Measurements from ENCODE around the gene TRABD2B.

The TRABD2B gene

DNA sequence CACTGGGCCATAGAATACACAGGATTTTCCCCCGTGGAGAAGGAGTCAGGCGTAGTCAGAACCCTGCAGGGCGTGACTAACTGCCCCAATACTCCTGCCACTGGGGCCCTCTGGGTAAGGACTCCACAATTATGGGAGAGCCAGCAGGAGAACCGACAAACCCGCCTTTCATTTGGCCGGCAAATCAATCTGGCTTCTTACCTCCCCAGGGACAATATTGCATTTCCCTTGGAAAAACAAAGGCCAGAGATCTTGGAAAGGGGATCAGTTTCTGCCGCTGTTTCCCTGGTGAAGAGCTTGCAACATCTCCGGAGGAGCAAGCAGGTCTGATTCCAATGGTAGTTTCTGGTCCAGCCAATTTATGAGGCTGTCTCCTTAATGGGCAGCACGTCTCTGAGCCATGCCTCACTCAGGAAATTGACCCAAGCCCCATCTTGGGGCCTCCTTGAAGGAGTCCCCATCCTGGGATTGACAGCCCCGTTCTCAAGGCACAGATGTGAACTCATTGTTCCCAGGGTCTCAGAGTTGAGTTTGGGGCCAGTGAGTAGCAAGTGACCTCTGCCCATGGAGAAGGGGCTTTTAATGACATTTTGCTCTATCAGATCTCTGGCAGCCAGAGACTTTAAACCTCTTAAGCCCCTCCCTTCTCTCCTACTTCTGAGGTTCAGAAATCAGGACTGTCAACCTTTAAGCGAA is 4.3 kb downstream of the TRABD2B start:
- DNase-seq (ENCODE audit: low spot score): peak; percentile 23

DNA sequence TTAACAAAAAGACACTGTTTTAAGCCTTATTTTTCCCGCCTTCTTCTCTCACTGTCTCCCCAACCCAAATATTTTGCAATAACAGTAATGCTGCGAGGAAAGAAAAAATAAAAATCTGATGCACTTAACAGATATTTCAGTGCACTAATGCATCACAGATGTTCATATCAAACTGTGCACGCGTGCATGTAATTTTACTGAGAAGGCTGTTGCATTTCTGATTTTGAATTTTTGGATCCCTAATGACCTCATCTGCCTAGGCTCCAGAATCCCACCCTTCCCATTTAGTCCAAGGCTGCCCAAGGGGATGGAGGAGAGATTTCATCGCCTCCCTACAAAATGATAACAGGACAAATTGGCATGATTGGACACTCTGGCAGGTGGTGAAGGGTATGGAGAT is 5.5 kb downstream of the TRABD2B start:
- no peak for DNase-seq (ENCODE audit: low spot score)

DNA sequence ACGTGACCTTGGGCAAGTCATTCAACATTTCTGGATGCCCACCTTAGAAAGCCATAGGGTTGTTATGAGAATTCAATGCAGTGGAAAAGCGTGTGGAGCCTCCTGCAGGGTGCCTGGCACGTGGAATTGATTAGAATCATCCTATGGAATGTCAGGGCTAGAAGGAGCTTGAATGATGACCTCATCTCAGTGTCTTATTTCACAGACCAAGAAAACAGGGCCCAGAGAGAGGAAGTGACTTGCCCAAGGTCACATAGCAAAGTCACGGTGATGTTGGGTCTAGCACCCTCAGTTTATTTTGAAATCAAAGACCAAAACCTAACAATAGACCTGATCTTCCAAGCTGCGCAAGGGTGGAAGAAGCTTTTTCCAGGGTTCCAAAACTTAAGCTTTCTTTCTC is 6.0 kb downstream of the TRABD2B start:
- no peak for DNase-seq (ENCODE audit: low spot score)

DNA sequence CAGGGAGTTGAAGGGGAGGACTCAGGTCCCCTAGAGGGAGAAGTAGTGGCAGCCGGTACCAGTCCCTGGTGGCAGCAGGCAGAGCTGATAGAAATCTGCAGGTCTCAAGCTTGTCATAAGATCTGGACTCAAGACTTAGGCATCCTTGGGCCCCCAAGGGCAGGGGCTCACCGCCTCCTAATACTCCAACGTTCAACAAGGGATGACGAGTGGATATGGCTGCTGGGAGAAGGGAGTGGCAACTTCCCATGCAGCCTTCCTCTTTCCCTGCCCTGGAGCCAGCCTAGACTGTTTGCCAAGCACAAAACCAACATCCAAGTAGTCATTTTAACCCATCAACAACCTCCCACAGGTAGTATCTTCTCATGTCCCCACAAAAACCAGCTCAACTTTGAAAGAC is 6.9 kb downstream of the TRABD2B start:
- DNase-seq (ENCODE audit: low spot score): no peak

DNA sequence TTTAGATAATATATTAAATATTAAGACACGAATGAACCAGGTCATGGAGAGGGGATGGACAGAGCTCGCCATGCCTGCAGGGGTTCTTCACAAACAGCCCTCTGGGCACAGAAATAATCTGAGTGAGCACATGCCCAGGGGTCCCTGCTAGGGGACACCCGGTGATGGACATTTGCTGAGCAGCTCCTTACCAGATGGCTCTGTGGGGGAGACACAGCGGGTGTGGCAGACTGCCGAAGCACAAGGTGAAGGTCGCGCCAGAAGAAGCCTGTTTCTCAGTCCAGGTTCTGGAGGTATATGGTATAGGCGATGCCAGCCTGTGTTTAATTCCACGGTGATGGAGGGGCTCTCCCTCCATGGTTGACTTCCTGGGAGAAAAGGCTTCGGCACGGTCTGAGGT is 9.6 kb downstream of the TRABD2B start:
- DNase-seq (ENCODE audit: low spot score): no peak

DNA sequence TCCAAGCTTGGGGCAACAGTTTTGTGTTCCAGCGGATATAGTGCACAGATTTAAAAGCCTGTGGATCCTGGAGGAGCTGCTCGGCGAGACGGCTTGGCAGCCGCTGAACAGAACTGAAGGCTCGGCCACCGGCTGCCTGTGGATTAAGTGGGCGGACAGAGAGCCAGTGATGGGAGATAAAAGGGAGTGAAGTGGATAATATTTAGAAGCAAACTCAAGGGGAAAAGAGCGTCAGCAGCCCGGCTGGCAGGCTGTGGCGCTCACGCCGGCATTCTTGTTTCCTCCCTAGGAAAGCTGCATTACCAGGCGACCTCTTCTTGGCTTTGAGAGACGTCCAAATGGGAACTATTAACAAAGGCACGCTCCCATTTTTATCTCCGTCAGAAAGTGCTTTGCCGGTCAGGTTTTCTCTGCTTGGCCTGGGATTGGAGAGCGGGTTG is 10.4 kb downstream of the TRABD2B start:
- peak; percentile 41 for DNase-seq (ENCODE audit: low spot score)

DNA sequence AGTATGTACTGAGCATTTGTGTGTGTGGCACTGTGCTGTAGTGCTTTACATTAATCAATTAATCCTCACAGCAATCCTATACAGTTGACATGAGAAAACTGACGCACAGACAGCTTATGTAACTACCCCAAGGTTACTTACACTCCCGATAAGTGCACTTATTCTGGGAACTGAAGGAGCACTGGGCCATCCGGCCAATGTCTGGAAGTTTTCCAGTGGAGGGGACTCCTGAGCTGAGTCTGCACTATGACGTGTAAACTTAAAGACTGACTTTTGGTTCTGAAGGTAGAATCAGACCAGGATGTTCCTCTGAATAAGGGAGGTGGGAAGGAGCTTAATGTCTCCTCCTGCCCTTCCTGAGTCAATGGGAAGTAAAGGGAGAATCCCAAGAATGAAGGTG is 12.2 kb downstream of the TRABD2B start:
- DNase-seq (ENCODE audit: low spot score): no peak

DNA sequence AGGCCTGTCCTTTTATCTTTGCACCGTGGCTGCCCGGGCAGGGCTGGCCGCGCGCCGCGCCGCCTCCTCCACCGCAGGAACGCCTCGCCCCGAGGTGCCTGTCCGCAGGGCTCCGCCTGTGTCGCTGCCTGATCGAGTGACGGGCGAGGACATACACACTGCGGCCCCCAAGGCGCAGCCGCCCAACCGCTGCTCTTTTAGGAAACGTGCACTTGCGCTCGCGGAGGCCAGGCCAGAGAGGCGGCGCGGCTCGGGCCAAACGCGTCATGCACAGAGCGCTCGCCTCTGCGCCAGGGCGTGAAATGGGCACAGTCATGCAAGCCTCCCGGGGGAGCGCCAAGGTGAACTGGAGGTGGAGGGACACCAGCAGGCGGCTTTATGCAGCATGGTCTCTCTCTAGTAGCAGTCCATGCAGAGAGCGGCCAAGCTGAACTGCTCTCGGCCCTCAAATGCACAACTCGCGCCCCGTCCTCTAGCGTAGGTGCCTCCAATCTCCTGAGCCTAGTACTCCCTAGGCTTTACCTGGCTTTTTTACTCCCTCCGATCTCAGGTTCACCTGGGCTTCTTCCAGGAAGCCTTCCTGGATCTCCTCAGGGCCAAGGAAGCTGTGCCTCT is 12.9 kb downstream of the TRABD2B start:
- DNase-seq (ENCODE audit: low spot score): no peak

DNA sequence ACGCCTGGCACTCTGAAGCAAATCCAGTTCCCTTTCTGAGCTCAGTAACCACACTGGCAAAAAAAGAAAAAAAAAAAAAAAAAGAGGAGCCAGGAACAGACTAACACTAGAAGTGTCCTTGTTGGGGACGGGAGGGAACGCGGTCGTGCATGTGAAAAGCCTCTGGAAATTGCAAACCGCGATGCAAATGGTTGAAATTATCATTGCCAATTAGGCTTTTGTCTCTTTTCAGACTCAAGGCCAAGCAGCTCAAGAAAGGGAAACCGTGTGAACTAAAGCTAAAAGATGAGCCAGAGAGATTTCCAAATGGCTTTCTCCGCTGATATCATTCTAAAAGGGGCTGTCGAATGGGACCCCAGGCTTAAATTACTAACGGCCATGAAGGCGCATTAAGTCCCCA is 13.5 kb downstream of the TRABD2B start:
- no peak for DNase-seq (ENCODE audit: low spot score)

DNA sequence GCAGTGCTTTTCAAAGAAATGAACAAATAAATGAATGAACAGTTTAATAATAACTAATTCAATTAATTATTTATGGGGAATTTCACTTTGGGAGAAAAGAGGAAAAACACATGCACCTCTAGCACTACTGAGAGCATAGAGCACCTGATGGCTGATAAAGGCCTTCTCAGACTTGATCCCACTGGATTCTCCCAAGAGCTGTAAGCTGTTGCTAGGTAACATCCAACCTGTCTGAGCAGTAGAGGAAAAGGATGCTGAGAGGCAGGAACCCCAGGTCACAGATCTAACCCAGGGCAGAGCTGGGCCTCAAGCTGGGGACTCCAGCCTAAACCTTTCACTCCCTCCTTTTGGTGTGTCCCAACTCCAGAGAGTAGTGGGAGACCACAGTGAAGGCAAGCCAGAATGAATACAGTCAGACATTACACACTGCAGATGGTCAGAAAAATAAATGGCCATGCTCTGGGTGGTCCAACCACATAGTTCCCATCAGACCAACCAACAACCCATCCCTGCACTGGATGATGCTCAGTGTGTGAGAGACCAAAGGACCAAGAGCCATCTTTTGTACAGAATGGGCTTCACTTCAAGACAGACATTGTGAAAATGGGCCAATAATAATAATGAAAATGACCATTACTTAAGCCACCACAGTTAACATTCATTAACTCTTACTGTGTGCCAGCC is 15.4 kb downstream of the TRABD2B start:
- no peak for DNase-seq (ENCODE audit: low spot score)

DNA sequence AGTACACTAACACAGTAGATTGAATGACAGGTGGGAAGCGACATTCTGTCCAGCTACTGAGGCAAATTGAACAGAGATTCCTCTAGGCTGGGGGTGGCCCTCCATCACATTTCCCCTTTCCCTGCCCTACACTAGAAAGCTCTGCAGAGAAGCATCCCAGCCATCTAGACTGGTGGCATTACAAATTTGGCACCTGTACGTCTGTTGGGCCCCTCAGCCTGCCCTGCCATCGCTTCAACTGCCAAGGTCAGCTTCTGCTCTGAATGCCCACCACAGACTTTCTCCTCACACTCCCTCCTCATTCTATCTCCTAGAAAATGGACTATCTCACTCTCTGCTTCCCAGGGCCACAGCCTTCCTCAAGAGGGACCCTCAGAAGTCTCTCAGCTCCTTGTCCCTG is 16.7 kb downstream of the TRABD2B start:
- DNase-seq (ENCODE audit: low spot score): no peak

DNA sequence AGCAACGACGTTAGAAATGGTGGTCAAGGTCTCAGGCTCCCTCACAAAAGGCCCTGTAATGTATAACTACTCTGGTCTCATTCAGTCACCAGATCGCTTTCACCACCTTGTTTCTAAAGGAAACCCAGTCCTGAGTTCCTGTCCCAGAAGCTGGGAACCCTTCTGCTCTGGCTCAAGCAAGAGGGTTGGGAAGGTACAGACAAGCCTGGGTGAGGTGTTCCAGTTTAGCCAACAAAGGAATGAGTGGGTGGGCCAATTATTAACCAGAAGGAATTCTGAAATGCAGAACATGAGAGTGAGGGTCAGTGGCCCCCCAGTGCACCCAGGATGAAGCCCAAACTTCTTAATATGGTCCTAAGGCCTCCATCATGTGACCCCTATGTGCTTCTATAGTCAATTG is 17.5 kb downstream of the TRABD2B start:
- DNase-seq (ENCODE audit: low spot score): no peak

DNA sequence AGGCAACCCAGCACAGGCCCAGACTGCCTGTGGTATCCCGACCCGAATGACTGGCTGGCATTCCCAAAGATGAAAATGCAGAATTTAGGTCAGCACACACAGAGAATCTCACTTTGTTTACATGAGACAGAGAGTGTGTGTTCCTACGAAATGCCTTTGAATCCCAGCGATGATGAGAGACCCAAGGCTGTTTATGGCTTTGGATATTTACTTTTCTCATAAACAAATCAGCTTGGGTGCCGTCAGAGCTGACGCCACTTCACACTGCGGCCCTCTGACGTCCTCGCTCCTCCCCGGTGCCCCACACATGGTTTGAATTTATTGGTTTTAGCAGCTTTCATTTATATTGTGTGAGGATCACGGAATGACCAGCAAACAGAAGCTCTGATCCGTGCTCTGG is 18.7 kb downstream of the TRABD2B start:
- no peak for DNase-seq (ENCODE audit: low spot score)

DNA sequence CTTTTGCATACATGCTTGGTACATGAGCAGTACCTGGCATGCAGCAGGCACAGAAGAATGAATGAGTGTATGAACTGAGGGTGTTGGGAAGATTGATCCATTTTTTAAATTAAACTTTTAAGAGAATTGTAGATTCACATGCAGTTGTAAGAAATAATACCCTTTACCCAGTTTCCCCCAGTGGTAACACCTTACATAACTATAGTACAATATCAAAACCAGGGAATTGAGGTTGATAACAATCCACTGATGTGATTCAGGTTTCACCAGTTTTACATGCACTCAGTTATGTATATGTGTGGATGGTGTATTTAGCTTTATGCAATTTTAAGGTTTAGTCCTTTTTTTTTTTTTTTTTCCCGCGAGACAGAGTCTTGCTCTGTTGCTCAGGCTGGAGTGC is 20.5 kb downstream of the TRABD2B start:
- no peak for DNase-seq (ENCODE audit: low spot score)

DNA sequence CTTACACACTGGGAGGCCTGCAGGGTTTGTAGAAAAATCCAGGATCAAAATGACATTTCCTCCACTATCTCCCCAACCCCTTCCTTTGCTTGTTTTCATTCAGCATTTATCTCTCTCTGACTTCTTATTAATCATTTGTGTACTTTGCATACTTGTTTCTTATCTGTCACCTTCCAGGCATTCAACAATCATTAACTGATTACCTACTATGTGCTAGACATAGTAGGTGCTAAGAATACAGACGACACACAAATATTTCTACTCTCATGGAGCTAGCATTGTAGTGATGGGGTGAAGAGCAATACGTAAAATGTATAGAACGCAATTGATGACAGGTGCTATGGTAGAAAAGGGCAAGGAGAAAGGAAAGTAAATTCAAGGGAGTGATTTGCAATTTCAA is 20.9 kb downstream of the TRABD2B start:
- DNase-seq (ENCODE audit: low spot score): no peak

DNA sequence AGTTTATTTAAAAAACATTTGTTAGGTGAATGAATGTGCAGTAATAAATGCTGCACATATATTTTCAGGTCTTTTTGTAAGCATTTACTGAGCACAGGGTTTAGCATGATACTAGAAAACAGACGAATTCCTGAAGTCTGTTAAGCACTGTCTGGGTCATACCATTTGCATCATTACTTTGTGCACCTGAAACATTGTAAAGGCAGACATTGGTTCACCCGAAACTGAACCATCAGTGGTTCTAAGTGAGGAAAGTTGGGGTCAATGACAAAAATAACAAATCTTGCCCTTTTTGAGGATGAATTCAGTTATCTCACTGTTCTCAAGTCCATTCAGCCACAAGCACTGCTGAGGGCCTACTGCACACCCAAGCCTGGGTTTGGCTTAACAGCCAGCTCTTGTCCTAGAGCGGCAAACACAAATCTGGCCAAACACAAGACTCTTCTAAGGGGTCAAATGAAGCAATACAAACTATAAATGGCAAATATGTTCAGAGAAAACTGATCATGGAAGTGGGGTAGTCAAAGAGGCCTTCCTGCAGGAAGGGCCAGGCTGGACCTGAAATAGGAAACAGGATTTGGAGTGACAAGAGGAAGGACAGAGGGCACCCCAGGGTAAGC is 21.8 kb downstream of the TRABD2B start:
- DNase-seq (ENCODE audit: low spot score): no peak

DNA sequence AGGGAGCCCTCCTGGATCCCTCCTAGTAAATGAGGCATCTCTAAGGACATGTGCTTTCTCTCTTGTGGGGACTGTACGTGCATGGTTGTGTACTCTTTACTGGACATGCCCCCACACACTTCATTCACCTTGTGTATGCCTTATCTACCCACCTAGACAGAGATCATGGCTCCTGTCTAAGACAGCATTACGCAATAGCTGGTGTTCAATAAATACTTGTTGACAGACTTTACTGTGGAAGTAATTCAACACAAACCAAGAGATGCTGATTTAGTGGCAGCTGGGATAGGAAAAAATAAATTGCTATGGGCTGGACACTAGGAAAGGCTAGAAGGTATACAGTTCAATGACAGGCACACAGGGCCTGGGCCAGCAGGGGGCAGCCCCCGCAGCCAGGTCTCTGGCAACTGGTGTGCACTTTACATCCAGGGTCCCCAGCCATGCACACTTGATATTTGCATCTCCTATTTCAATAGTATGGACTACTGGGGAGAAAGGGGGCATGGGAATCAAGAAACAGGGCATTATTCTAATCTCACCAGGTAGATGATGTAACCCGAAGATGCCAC is 24.2 kb downstream of the TRABD2B start:
- DNase-seq (ENCODE audit: low spot score): no peak

DNA sequence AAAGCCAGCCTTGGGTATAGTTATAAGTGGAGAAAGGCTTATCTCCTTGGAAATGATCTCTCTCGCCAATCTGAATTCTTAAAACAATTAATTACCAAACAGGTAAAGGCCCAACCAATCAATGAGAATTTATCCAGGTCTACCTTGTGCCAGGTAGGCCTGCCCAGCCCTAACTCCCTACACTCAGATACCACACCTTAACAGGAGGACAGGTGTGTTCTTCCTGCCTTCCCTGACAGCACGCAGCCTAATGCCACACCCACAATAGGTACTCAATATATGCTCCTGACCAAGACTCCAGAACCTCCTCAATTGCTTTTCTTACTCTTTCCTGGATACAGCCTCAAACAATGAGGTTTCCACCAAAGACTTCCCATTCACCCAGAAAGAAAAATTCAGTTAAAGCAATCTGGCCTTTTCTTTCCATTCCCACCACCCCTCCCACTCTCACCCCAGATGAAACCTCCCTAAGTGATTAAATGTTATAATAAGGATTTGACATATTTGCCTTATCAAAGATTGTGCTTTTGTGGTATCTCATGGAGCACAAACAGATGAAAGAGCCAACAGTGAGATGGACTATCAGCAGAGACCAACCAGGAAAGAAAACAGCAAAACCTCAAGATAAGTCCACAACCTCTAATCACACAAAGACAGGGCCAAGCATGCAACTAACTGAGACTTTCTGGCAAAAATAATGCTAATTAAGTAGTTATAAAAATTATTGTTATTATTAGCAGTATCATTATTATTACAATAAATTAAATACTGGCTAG is 25.6 kb downstream of the TRABD2B start:
- DNase-seq (ENCODE audit: low spot score): no peak

DNA sequence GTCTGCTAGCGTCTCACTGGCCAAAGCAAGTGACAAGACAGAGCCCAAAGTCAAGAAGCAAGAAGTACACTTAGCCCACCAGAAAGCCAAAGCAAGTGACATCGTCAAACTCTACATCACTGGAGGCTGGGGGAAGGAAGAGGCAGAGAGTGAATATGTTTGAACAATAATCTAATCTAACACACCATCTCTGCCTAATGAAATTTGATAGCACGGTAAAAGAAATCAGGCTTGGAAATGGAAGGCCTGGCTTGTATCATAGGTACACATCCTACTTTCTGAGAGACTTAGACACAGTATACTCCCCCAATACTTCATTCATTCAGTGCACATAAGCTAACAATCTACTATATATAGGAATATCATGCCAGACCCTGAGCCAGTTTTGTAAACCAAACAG is 26.3 kb downstream of the TRABD2B start:
- no peak for DNase-seq (ENCODE audit: low spot score)

DNA sequence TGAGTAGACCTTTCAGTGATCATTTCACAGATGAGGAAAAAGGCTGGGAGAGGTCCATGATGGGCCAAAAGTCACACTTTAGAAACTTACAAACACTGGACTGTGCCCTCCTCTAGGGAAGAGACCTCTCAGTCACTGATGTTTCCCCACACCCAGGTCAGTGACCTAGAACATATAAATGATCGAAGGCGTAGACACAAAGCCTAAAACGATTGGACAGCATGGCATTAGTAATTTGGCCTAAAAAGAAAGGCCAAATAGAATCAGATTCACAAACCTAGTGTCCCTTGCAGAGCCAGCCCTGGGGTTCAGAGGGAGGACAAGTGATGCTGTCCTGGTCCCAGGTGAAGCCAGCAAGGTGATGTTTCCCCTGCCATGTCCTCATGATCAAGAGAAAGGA is 27.7 kb downstream of the TRABD2B start:
- DNase-seq (ENCODE audit: low spot score): no peak

DNA sequence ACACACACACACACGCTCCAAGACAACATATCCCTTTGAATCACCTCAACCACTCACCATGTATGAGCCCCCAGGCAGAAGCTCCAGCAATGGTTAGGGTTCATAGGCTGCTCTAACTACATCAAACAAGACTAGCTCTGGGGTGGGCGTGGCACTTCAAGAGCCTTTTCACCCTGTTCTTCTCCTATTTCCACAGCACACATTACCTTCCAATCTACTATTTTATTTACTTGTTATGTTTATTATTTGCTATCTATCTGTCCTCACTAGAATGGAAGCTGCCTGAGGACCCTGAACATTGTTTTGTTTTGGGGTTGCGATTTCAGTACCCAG is 28.7 kb downstream of the TRABD2B start:
- no peak for DNase-seq (ENCODE audit: low spot score)

DNA sequence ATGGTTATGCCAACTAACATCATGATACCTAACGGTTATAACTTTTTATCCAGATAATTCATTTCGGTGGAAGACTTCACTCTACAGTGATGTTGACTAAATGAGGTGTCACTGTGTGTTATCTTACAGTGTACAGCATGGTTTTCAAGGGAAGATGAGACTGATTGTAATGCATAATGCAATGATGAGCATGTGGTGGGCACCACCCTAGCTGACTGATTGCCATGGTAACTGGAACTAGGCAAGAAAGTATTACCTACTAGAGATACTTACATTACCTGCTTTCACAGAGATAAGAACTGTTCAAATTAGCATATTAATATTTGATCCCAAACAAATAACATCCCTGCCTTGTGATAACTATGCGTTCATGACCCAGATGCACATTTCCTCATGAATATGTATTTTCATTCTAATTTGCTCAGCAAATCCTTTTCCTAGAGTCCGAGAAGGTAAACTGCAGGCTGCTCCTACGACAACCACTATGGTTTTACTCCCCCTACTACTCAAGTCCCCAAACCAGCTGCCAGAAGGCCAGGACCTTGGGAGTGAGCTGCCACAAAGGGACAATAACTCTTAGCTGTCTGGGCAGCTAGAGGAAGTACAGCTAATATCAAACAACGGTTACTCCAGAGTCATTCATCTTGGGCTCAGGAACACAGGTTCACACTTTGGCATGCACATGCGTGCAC is 29.2 kb downstream of the TRABD2B start:
- DNase-seq (ENCODE audit: low spot score): no peak

All from GM03348 (cell line).